Measurements from ENCODE around the gene MAJIN.

- TF ChIP-seq CTCF (IDR thresholded peaks at IDR 0.05 in 4 of 5, conservative IDR thresholded peaks at IDR 0.05 in 1 of 5) (no peak), POLR2A (IDR thresholded peaks at IDR 0.05) (no peak)
Observed at GRCh38 chr11:64897381-64898075, 74.4 kb downstream of the MAJIN start.
